Psoas muscle (tissue), 8 donors: ENCODE results near the gene KIF27. TPM values are rescaled to one million over a fixed set of nuclear protein-coding genes. Genes with fewer than 3 reads are reported as not detected.

ENCODE experiments used
- ATAC-seq, 4 donors: fragments of 200-7000 bp; cut with Tn5 transposase; one replicate each; pipeline ENCODE4 v1.9.1; 2020; ENCODE audit warnings: moderate library complexity in 3 of 4, mild to moderate bottlenecking in 2 of 4
- DNase-seq, 2 donors: peaks; one replicate each; pipeline ENCODE4 v3.0.0-alpha.2; 2020
- H3K27ac ChIP-seq: fragments of 200-600 bp; one replicate; pipeline ENCODE4 v1.8.0; 2022
- H3K27me3 ChIP-seq, 3 donors: fragments of 200-600 bp in 1 of 3; one replicate each; pipeline versions ENCODE4 v1.6.1 to v1.8.0; 2013 to 2022; ENCODE audit warnings: low read length in 2 of 3, mild to moderate bottlenecking in 2 of 3, moderate library complexity in 1 of 3; ENCODE audit not compliant: insufficient read depth in 3 of 3
- H3K36me3 ChIP-seq, 2 donors: fragments of 200-600 bp in 1 of 2; one replicate each; pipeline versions ENCODE4 v1.6.1 to v1.8.0; 2013 to 2022; ENCODE audit warnings: low read depth in 1 of 2, mild to moderate bottlenecking in 1 of 2, moderate library complexity in 1 of 2; ENCODE audit not compliant: insufficient read depth in 1 of 2
- H3K4me1 ChIP-seq: fragments of 200-600 bp; one replicate; pipeline ENCODE4 v1.8.0; 2022
- H3K4me3 ChIP-seq: fragments of 200-600 bp; one replicate; pipeline ENCODE4 v1.8.0; 2022; ENCODE audit warnings: mild to moderate bottlenecking
- H3K9me3 ChIP-seq: fragments of 200-600 bp; one replicate; pipeline ENCODE4 v1.8.0; 2022
- WGBS, 3 donors: extraction: QIAGEN DNeasy Blood & Tissue Kit; methylation state at CpG; one replicate each; pipeline versions ENCODE4 v1.1.6 to v1.1.7; 2013; 5-methylcytosine and 5-hydroxymethylcytosine counted together
- intact Hi-C, 2 donors: fragments of 100-400 bp; cut with DNase I; formaldehyde crosslinking; loops; one replicate each; pipeline versions ENCODE4 v1.11.0 to v1.14.2; 2022
- polyA plus RNA-seq, 3 donors: library from polyadenylated mRNA; stranded (reverse); fragments of 200-250 nt; gene quantifications; one replicate each; pipeline ENCODE4 v1.2.3, GENCODE V29; 2013
- total RNA-seq, 4 donors: library from RNA; stranded (reverse); fragmentation: NEBNext Ultra II Directional in 2 of 4; extraction: Animal tissue kit (Norgen Biotek cat#: 25700) in 2 of 4; gene quantifications; one replicate each; pipeline versions ENCODE4 v1.2.1 to v1.2.4, GENCODE V29; 2021 to 2023
- TF ChIP-seq, protein P1 (sequence below): fragments of 200-600 bp; IDR thresholded peaks from one replicate; pipeline ENCODE4 v1.8.0; 2022; ENCODE audit warnings: antibody characterized with exemption
- donor health status: healthy with polysubstance abuse.
- donor health status: DM: no; HTN: no; CAD: no; lungs with moderate emphysema.
- donor health status: Bipolar disorder and iron deficiency.
- donor health status: healthy.
- donor health status: DM: yes; HTN: yes; CAD: no.
- donor health status: DM: no; HTN: no; CAD: no.
- donor health status: DM: no; HTN: no; CAD: no.
- donor health status: DM: yes; HTN: yes; CAD: no.

Gene KIF27
- total and polyA plus RNA-seq, 7 donors = 0.73 to 3.8 (median 1.8) TPM

DNA sequence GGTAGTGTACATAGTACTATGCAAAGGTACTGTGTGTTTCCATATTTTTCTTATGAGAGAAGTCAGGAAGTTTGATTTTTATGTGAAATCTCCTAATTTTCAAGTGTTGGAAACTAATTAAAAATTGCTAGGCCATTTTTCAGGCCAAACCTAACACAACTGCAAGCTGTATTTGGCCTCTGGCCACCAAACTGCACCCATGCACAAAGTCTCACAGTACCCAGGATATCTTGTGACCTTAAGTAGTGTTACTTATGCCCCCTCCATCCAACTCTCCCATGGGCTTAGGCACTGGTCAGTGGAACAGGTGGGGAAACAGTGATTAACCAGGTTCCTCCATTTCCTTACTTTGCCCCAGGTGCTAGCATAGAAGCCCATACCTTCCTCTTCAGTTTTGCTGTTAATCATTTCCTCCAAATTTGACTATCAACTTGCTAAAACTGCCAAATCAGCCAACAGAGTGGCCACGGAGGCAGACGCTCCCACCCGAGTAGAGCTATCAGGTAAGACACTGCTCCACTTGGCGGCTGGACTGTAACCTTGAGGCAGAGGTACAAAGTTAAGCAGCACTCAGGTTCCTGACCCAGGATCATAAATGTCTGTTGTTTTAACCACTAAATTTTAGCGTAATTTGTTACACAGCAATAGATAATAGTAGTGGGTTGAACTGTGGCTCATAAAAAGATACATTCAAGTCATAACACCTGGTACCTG, 19.5 kb upstream of the KIF27 start:
- WGBS, 3 donors = 85 to 91% (median 89%) methylated on average over 5 of the region's 5 CpGs
- Histone ChIP-seq H3K27ac (no peak overlapping the region), H3K4me1 (peaks cover 9% of the 10 kb centered on the region), H3K4me3 (no peak overlapping the region), H3K36me3 (peaks cover 2 to 71% of the 10 kb centered on the region in 2 donors), H3K9me3 (no peaks in the 10 kb centered on the region), H3K27me3 (no peaks in the 10 kb centered on the region)
- intact Hi-C loops = no loop called here
- TF ChIP-seq, protein P1, sequence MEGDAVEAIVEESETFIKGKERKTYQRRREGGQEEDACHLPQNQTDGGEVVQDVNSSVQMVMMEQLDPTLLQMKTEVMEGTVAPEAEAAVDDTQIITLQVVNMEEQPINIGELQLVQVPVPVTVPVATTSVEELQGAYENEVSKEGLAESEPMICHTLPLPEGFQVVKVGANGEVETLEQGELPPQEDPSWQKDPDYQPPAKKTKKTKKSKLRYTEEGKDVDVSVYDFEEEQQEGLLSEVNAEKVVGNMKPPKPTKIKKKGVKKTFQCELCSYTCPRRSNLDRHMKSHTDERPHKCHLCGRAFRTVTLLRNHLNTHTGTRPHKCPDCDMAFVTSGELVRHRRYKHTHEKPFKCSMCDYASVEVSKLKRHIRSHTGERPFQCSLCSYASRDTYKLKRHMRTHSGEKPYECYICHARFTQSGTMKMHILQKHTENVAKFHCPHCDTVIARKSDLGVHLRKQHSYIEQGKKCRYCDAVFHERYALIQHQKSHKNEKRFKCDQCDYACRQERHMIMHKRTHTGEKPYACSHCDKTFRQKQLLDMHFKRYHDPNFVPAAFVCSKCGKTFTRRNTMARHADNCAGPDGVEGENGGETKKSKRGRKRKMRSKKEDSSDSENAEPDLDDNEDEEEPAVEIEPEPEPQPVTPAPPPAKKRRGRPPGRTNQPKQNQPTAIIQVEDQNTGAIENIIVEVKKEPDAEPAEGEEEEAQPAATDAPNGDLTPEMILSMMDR = no peak
- ATAC-seq (no peak), DNase-seq (no peak)

DNA sequence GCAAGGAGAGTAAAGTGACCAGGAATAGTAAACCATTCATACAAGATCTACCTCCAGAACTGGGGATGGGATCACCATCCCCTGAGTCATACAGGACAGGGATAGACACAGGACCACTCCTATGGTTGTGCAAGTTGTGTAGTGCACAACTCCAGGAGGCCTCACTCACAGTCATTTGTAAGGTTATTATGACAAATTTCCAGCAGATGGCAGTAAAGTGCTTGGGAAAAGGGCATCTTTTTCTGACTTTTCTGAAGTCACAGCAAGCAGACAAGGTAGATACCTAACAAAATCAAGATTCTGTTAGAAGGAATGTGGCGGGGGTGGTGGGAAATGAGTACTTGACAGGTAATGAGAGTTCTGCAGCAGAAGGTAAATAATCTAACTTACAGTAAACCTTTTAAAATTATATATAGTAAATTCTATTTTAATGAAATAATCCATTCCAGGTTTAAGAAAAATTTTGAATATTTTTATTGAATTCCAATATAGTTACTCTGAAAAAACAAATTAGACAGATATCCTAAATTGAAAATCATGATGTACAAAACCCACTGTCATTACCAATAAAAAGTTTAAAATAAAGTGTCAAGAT, 16.7 kb upstream of the KIF27 start:
- Histone ChIP-seq H3K4me3 (no peak overlapping the region), H3K27me3 (no peaks in the 10 kb centered on the region), H3K9me3 (no peaks in the 10 kb centered on the region), H3K27ac (no peak overlapping the region), H3K4me1 (peaks cover 28% of the 10 kb centered on the region), H3K36me3 (peaks cover 2 to 47% of the 10 kb centered on the region in 2 donors)
- intact Hi-C loops = loop anchor here (2.0 to 5.0 kb wide), 4 partner anchors 234 to 379 kb away; no protein-coding TSS in a partner anchor
- TF ChIP-seq, protein P1 = peak; percentile 72
- DNase-seq = no peak
- ATAC-seq = peak; percentile 46 to 78 (median 72)
- 60 to 67% (median 60%) methylated on average over 1 of the region's 1 CpG for WGBS, 3 donors

DNA sequence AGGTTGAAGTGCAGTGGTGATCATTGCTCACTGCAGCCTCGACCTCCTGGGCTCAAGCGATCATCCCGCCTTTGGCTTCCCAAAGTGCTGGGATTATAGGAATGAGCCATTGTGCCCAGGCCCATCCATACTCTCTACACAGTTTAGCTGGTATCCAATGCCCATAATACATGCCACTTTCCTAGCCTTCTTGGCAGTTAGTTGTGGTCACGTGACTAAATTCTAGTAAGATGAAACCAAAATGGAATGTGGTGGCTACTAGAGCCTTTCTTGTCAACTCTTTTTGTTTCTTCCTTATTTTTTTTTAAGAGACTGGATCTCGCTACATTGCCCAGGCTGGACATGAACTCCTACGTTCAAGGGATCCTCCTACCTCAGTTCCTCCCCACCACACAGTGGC, 15.3 kb upstream of the KIF27 start:
- DNase-seq (no peak), ATAC-seq (peak in 3 of 4 donors; percentile 30 to 35 (median 34))
- Histone ChIP-seq H3K36me3 (peaks cover 0 to 33% of the 10 kb centered on the region in 2 donors), H3K9me3 (no peaks in the 10 kb centered on the region), H3K27me3 (no peaks in the 10 kb centered on the region), H3K4me3 (no peak overlapping the region), H3K4me1 (peaks cover 28% of the 10 kb centered on the region), H3K27ac (peak overlapping the region; percentile 32)
- TF ChIP-seq, protein P1 = no peak
- intact Hi-C loops = loop anchor here (2.0 to 5.0 kb wide), 4 partner anchors 236 to 381 kb away; no protein-coding TSS in a partner anchor
- WGBS, 3 donors = 61 to 73% (median 68%) methylated on average over 6 of the region's 6 CpGs

DNA sequence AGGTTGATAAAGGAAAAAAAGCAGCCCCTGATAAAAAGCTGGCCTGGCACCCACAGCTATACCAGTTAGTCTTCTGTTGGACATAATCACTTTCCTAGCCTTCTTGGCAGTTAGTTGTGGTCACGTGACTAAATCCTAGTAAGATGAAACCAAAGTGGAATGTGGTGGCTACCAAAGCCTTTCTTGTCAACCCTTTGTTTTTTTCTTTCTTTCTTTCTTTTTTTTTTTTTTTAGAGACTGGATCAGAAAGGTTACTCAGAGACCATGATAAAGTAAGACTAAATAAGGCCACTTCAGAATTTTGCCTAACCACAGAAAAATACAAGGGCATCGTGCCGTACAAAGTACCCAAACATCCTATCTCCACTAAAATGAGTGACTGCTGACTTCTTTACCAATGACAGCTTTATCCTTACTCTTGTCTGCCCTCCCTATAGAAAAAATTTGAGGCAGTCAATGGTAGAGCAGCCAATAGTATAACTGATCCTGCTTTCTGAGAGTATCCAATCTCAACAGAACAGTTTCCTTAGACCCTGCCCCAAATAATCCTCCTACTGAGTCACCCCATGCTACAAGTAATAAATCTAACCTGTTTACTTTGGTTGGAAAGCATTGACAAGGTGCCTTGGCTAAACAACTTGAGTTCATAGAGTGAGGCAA, 14.2 kb upstream of the KIF27 start:
- ATAC-seq (peak; percentile 54 to 69 (median 66)), DNase-seq (no peak)
- H3K27ac ChIP-seq = peak overlapping the region; percentile 2
- WGBS, 3 donors = 42 to 50% (median 47%) methylated on average over 3 of the region's 3 CpGs
- H3K4me1 ChIP-seq = peaks cover 28% of the 10 kb centered on the region
- peaks cover 0 to 23% of the 10 kb centered on the region in 2 donors for H3K36me3 ChIP-seq
- H3K27me3 ChIP-seq = no peaks in the 10 kb centered on the region
- H3K4me3 ChIP-seq = no peak overlapping the region
- H3K9me3 ChIP-seq = no peaks in the 10 kb centered on the region
- intact Hi-C loops = loop anchor here (5.0 kb wide), 2 partner anchors 237 to 382 kb away; no protein-coding TSS in a partner anchor
- TF ChIP-seq, protein P1 = no peak
